ENCODE measurements around the gene BCL2L15. TPM values are rescaled to one million over a fixed set of nuclear protein-coding genes. Genes with fewer than 3 reads are reported as not detected.
A peak's percentile ranks its signal among the peaks of the same experiment; 100 is the strongest.

Gene BCL2L15
- total and polyA plus RNA-seq, 2 of the 13 experiments (the other 11 are each of a cell fraction or from before 2014, with no cell fraction given), result 0.03 to 0.27 TPM

- TF ChIP-seq HNF4G (IDR thresholded peaks at IDR 0.05; ENCODE audit: borderline replicate concordance, low read depth, low read length) (peak; percentile 58; the same call in 1 of the 2 replicates), HNF4G (CRISPR knock-in tag; IDR thresholded peaks at IDR 0.05; ENCODE audit: borderline replicate concordance, low read depth) (no peak; the same call in 1 of the 2 replicates), NFIB (CRISPR knock-in tag; IDR thresholded peaks at IDR 0.05; ENCODE audit: borderline replicate concordance) (no peak), ZNF549 (CRISPR knock-in tag; IDR thresholded peaks at IDR 0.05) (no peak), ZNF883 (CRISPR knock-in tag; IDR thresholded peaks at IDR 0.05; ENCODE audit: not compliant biosample characterization) (no peak), ZNF710 (CRISPR knock-in tag; IDR thresholded peaks at IDR 0.05; ENCODE audit: borderline replicate concordance) (no peak; the same call in 1 of the 2 replicates), EED (CRISPR knock-in tag; IDR thresholded peaks at IDR 0.05) (no peak), MAFK (conservative IDR thresholded peaks at IDR 0.05 in 1 of 2, IDR thresholded peaks at IDR 0.05 in 1 of 2; ENCODE audit: low read length in 2 of 2) (no peak), PLRG1 (conservative IDR thresholded peaks at IDR 0.05) (no peak), ZFX (CRISPR knock-in tag; IDR thresholded peaks at IDR 0.05; ENCODE audit: low read depth) (peak; percentile 99)
- TF ChIP-seq, protein P1, sequence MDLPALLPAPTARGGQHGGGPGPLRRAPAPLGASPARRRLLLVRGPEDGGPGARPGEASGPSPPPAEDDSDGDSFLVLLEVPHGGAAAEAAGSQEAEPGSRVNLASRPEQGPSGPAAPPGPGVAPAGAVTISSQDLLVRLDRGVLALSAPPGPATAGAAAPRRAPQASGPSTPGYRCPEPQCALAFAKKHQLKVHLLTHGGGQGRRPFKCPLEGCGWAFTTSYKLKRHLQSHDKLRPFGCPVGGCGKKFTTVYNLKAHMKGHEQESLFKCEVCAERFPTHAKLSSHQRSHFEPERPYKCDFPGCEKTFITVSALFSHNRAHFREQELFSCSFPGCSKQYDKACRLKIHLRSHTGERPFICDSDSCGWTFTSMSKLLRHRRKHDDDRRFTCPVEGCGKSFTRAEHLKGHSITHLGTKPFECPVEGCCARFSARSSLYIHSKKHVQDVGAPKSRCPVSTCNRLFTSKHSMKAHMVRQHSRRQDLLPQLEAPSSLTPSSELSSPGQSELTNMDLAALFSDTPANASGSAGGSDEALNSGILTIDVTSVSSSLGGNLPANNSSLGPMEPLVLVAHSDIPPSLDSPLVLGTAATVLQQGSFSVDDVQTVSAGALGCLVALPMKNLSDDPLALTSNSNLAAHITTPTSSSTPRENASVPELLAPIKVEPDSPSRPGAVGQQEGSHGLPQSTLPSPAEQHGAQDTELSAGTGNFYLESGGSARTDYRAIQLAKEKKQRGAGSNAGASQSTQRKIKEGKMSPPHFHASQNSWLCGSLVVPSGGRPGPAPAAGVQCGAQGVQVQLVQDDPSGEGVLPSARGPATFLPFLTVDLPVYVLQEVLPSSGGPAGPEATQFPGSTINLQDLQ (CRISPR knock-in tag; IDR thresholded peaks at IDR 0.05), result 0 out of 2 replicates have a peak, but pooled peaks have one; percentile 17
- TF ChIP-seq, protein P2, sequence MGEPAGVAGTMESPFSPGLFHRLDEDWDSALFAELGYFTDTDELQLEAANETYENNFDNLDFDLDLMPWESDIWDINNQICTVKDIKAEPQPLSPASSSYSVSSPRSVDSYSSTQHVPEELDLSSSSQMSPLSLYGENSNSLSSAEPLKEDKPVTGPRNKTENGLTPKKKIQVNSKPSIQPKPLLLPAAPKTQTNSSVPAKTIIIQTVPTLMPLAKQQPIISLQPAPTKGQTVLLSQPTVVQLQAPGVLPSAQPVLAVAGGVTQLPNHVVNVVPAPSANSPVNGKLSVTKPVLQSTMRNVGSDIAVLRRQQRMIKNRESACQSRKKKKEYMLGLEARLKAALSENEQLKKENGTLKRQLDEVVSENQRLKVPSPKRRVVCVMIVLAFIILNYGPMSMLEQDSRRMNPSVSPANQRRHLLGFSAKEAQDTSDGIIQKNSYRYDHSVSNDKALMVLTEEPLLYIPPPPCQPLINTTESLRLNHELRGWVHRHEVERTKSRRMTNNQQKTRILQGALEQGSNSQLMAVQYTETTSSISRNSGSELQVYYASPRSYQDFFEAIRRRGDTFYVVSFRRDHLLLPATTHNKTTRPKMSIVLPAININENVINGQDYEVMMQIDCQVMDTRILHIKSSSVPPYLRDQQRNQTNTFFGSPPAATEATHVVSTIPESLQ (CRISPR knock-in tag; conservative IDR thresholded peaks at IDR 0.05), result no peak
- TF ChIP-seq, protein P3, sequence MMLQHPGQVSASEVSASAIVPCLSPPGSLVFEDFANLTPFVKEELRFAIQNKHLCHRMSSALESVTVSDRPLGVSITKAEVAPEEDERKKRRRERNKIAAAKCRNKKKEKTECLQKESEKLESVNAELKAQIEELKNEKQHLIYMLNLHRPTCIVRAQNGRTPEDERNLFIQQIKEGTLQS (CRISPR knock-in tag; IDR thresholded peaks at IDR 0.05), result peak; percentile 39
- TF ChIP-seq, protein P4, sequence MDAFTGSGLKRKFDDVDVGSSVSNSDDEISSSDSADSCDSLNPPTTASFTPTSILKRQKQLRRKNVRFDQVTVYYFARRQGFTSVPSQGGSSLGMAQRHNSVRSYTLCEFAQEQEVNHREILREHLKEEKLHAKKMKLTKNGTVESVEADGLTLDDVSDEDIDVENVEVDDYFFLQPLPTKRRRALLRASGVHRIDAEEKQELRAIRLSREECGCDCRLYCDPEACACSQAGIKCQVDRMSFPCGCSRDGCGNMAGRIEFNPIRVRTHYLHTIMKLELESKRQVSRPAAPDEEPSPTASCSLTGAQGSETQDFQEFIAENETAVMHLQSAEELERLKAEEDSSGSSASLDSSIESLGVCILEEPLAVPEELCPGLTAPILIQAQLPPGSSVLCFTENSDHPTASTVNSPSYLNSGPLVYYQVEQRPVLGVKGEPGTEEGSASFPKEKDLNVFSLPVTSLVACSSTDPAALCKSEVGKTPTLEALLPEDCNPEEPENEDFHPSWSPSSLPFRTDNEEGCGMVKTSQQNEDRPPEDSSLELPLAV (CRISPR knock-in tag; conservative IDR thresholded peaks at IDR 0.05; ENCODE audit: low read depth), result no peak
Measured at GRCh38 chr1:113928941-113929749, 41.8 kb upstream of the BCL2L15 start, which contains the start of gene HIPK1 (continued).

All from HepG2 (cell line).